HUDEP-2 (cell line): ENCODE measurements around the gene MMAB.

Experiments used
- DNase-seq, 76 experiments: peaks; one replicate each; lab custom pipeline; 2025; ENCODE audit not compliant: unreplicated experiment in 76 of 76; lab: John Stamatoyannopoulos, UW

The MMAB gene

GRCh38 chr12:109541413-109541726, 31.9 kb downstream of the MMAB start:
- no peak for DNase-seq

GRCh38 chr12:109540526-109541412, 32.5 kb downstream of the MMAB start:
- no peak for DNase-seq

GRCh38 chr12:109539508-109539907, 33.8 kb downstream of the MMAB start:
- DNase-seq = no peak

GRCh38 chr12:109538191-109538863, 35.0 kb downstream of the MMAB start:
- DNase-seq = no peak

- DNase-seq = no peak
Observed at GRCh38 chr12:109537136-109537535, 36.2 kb downstream of the MMAB start.

- no peak for DNase-seq
Observed at GRCh38 chr12:109535863-109536250, 37.4 kb downstream of the MMAB start.

- no peak for DNase-seq
Observed at GRCh38 chr12:109535231-109535862, 38.0 kb downstream of the MMAB start.

- no peak for DNase-seq
Observed at GRCh38 chr12:109534456-109534855, 38.8 kb downstream of the MMAB start.

GRCh38 chr12:109533487-109533740, 39.9 kb downstream of the MMAB start:
- no peak for DNase-seq

GRCh38 chr12:109532721-109533486, 40.4 kb downstream of the MMAB start:
- DNase-seq = no peak

- DNase-seq = no peak
Observed at GRCh38 chr12:109531411-109531810, 41.9 kb downstream of the MMAB start.

- DNase-seq = no peak
Observed at GRCh38 chr12:109529691-109530640, 43.3 kb downstream of the MMAB start.

GRCh38 chr12:109527489-109528123, 45.7 kb downstream of the MMAB start:
- DNase-seq = no peak

GRCh38 chr12:109525279-109525585, 48.1 kb downstream of the MMAB start:
- no peak for DNase-seq

- no peak for DNase-seq
Observed at GRCh38 chr12:109524466-109525278, 48.6 kb downstream of the MMAB start.

GRCh38 chr12:109523504-109523903, 49.8 kb downstream of the MMAB start:
- no peak for DNase-seq

GRCh38 chr12:109523071-109523470, 50.2 kb downstream of the MMAB start:
- no peak for DNase-seq

- no peak for DNase-seq
Observed at GRCh38 chr12:109521831-109522230, 51.5 kb downstream of the MMAB start.

GRCh38 chr12:109519787-109520186, 53.5 kb downstream of the MMAB start:
- DNase-seq = no peak
